ENCODE data around the gene ARHGAP6. TPM values are rescaled to one million over a fixed set of nuclear protein-coding genes. Genes with fewer than 3 reads are reported as not detected.
"Not testable (repeated sequence)": the region's sequence is repeated elsewhere in the genome, so short reads cannot be mapped to it uniquely, and the experiment has no call there.

ARHGAP6 gene
- total RNA-seq, 1 donor from 2014 or later, result 13.8 TPM

- no peak for DNase-seq (ENCODE audit: low spot score)
- ATAC-seq, result no peak
- intact Hi-C loops (cut with DNase I), result no loop called here
Observed at GRCh38 chrX:11254417-11255109, 411.2 kb downstream of the ARHGAP6 start.

DNA sequence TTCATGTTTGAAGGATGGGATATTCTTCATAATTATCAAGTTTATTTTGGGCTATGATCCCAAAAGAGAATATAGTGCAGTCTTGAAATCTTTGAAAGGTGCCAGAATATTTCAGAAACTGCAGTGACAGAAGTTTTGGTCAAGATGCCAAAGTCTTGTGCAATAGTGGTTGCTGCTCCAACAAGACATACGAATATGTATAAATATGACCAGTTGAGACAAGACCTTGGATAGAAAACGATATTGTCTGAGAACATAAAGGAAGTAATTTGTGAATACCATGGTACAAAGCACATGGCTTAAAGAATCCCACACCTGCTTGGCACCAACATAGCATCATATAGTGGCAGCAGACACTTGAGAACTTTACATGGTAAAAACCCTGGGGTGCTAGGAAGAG, 421.1 kb downstream of the ARHGAP6 start:
- no peak for DNase-seq (ENCODE audit: low spot score)
- intact Hi-C loops (cut with DNase I), result no loop called here

GRCh38 chrX:11242704-11243103, 423.0 kb downstream of the ARHGAP6 start:
- intact Hi-C loops (cut with DNase I), result no loop called here
- ATAC-seq, result no peak

More for the DNA sequence above, 421.1 kb downstream of the ARHGAP6 start:
- peak; percentile 62 for ATAC-seq

DNA sequence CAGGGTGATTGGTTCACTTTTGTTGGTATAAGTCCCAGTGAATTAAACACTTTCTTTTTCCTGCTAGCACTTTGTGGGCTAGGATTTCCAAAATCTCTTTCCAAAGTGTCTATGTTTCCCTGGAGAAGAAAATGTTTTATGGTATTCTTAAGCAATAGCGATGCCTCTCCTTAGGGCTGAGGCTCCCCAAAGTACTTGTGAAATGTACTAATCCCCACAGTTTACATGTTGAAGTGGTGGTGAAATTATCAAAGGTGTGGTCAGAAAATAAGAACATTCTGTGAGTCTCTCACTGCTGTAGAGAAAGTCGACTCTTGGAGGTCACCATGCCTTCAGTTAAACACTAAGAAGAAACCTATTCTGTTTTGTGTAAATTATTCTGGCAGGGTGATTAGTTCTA, 424.0 kb downstream of the ARHGAP6 start:
- intact Hi-C loops (cut with DNase I), result no loop called here
- DNase-seq (ENCODE audit: low spot score) (no peak), ATAC-seq (peak; percentile 78)

More at GRCh38 chrX:11242704-11243103, 423.0 kb downstream of the ARHGAP6 start:
- DNase-seq (ENCODE audit: low spot score), result no peak

DNA sequence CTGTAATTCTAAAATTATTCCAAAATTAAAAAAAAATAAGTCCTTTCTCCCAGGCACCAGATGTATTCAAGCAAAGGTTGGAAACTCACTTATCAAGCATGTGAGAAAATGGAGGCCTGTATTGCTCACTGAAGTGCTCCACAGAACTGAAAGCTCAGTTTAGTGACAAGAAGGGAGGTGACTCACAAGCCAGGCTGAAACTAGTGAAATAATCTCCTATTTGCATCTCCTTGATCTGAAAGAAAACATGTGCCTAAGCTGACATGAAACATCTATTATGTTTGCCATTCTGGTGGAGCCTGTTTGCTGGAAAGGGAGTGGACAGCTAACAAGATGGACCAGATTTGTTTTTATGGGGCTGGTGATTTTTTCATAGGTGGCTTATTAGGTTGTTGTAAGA, 426.5 kb downstream of the ARHGAP6 start:
- DNase-seq (ENCODE audit: low spot score), result no peak
- ATAC-seq, result no peak
- intact Hi-C loops (cut with DNase I), result no loop called here

- ATAC-seq; intact Hi-C loops (cut with DNase I); DNase-seq (ENCODE audit: low spot score): not testable (repeated sequence)
Observed at GRCh38 chrX:11235377-11235776, 430.3 kb downstream of the ARHGAP6 start.

- no peak for ATAC-seq
- intact Hi-C loops (cut with DNase I), result no loop called here
- DNase-seq (ENCODE audit: low spot score), result no peak
Observed at GRCh38 chrX:11215191-11215921, 450.4 kb downstream of the ARHGAP6 start.

DNA sequence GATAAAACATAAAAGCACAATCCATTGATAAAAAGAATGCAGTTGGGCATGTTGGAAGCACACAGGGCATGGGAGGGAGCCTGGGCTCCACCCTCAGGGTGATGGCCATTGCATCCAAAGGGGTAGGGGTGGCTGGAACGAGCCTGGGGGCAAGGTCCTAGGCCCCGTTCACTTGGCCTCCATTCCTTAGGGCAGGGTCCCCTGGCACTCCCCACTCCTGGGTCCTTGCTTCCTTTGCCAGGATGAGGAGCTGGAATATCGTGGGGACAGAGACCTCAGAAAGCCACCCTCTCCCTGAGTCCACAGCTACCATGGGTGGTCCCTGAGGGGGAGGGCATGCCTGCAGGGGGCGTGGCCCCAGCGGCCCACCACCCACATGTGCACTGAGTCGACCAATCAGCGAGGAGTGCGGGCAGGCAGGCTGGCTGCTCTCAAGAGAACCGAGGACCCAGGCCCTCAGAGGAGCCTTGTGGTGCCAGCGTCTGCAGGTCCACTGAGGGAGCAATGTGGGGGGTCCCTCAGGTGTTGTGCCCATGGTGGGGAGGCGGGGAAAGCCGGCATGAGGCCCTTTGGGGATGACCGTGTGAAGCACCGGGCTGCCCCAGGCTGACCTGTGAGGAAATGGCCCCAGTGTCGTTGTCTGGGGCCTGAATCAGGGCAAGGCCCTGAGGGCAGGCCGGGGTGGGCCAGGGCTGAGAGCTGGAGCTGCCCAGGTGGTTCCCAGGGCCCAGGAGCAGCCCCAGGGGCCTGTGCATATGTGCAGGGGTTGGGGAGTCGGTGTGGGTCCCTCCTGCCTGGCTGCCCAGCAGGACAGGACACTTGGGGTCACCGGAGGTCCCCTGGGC, 451.2 kb downstream of the ARHGAP6 start:
- DNase-seq (ENCODE audit: low spot score) (no peak), ATAC-seq (peak; percentile 15)
- intact Hi-C loops (cut with DNase I), result no loop called here

DNA sequence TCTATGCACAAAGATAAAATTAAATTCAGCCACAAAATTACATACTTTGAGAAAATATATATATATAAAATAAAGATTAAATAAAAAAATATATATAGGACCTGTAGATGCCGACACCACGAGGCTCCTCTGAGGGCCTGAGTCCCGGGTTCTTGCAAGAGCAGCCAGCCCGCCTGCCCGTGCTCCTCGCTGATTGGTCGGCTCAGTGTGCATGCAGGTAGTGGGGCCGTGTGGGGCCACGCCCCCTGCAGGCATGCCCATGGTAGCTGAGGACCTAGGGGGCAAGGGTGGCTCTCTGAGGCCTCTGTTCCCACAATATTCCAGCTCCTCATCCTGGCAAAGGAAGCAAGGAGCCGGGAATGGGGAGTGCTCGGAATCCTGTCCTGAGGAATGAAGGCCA, 453.0 kb downstream of the ARHGAP6 start:
- intact Hi-C loops (cut with DNase I), result no loop called here

GRCh38 chrX:11210415-11210801, 455.3 kb downstream of the ARHGAP6 start:
- DNase-seq (ENCODE audit: low spot score), result no peak
- no peak for ATAC-seq
- intact Hi-C loops (cut with DNase I), result no loop called here

More for the DNA sequence above, 453.0 kb downstream of the ARHGAP6 start:
- ATAC-seq (no peak), DNase-seq (ENCODE audit: low spot score) (no peak)

- intact Hi-C loops (cut with DNase I), result no loop called here
- no peak for ATAC-seq
- DNase-seq (ENCODE audit: low spot score), result no peak
Observed at GRCh38 chrX:11209798-11210414, 455.8 kb downstream of the ARHGAP6 start.

- intact Hi-C loops (cut with DNase I), result no loop called here
- no peak for DNase-seq (ENCODE audit: low spot score)
Observed at GRCh38 chrX:11206716-11207115, 459.0 kb downstream of the ARHGAP6 start.

DNA sequence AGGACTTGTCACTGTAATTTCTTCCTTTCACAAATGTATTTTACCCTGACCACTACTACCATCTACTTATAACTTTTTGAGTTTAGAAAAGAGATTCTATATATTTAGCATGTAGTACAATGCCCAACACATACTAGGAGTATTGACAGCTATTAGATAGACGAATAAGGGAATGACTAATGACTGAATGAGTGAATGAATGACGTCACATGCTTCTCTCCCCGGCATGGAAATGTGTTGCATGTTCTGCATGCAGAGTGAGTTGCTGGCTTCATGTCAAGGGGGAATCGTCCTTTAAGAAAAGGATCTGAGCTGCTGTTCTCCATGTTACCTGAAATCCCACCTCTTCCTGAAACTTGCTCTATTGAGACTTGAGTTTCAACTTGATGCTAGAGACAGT, 459.9 kb downstream of the ARHGAP6 start:
- intact Hi-C loops (cut with DNase I), result no loop called here
- ATAC-seq (no peak), DNase-seq (ENCODE audit: low spot score) (no peak)

More at GRCh38 chrX:11206716-11207115, 459.0 kb downstream of the ARHGAP6 start:
- ATAC-seq, result no peak

DNA sequence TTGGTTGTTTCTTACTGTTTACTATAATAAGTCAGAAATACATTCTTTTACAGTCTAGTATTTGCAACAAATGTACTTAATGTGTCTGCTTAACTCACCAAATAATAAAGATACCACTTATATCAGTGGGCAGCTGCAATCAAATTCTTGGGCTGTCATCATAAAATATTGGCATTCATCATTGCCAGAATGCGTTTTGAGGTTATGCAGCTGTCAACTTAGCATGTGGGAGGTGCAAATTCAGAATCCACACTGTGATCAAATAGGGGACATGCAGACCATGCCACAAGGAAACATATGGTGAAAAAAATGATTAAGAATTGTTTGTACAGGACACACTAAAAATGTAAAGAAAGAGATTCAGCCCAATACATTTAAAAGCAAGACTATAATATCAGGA, 468.0 kb downstream of the ARHGAP6 start:
- intact Hi-C loops (cut with DNase I), result no loop called here
- DNase-seq (ENCODE audit: low spot score) (no peak), ATAC-seq (no peak)

GRCh38 chrX:11196476-11196875, 469.2 kb downstream of the ARHGAP6 start:
- intact Hi-C loops (cut with DNase I), result no loop called here
- DNase-seq (ENCODE audit: low spot score), result no peak
- ATAC-seq, result no peak

GRCh38 chrX:11193035-11193469, 472.7 kb downstream of the ARHGAP6 start:
- peak; percentile 74 for ATAC-seq

DNA sequence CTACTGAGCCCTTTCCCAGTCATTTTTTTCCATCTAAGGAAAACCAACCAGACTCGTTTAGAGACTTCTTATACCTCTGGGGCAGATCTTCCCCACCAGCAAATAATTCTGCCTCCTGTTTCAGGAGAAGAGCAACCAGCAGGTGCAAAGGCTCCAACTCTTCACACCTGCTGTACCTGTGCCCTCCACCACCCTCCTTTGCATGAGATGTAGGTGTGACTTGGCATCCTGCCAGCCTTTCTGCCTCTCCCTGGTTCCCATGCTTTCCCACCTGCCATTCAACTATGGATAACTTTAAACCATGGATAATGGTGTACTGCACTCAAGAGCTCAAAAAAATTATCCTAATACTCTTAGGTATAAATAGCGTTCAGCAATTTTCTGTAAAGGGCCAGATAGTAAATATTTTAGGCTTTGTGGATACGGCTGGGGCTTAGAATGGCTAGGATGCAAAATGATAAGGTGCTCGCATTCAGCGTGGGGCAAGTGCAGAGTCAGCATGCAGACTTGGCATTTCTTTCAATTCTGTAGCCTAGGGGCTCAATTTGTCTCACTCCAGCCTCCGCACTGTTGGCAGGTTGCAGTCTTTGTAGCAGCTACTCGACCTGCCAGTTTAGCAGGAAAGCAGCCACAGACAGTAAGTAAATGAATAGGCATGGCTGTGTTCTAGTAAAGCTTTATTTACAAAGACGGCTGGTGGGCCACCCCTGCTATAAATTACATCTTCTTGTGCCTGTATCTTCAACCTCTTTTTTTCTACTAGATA, 474.8 kb downstream of the ARHGAP6 start:
- intact Hi-C loops (cut with DNase I), result no loop called here
- no peak for ATAC-seq
- DNase-seq (ENCODE audit: low spot score), result no peak

More at GRCh38 chrX:11193035-11193469, 472.7 kb downstream of the ARHGAP6 start:
- intact Hi-C loops (cut with DNase I), result no loop called here
- DNase-seq (ENCODE audit: low spot score), result no peak

DNA sequence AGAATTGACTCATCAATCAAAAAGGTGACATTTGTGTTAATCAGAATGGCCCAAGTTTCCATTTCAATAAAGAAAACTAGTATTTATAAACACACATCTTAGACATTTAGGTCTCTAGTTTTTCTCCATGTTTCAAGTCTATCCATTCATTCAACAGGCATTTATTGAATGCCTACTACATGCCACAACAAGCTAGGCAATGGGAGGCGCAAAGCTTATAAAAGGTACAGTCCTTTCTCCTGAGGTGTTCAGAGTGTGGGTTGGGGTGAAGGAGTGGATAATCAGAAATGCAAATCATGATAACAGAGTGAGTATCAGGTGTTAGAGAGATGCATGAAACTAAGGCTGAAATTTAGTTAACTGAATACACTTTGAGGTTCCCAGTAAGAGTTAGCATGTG, 476.6 kb downstream of the ARHGAP6 start:
- intact Hi-C loops (cut with DNase I), result no loop called here
- no peak for DNase-seq (ENCODE audit: low spot score)
- no peak for ATAC-seq
